ENCODE data around the gene CLDN3.

CLDN3 gene

GRCh38 chr7:73770860-73771670 is 995 bp upstream of the CLDN3 start:
- no peak for DNase-seq (ENCODE audit: low read depth)

GRCh38 chr7:73769481-73770001 is 529 bp downstream of the CLDN3 start:
- DNase-seq (ENCODE audit: low read depth): no peak

- DNase-seq (ENCODE audit: low read depth): no peak
These were observed 1.2 kb downstream of the CLDN3 start for GRCh38 chr7:73768641-73769480.

- no peak for DNase-seq (ENCODE audit: low read depth)
These were observed 3.4 kb downstream of the CLDN3 start for GRCh38 chr7:73766556-73767229.

GRCh38 chr7:73762659-73762999 is 7.4 kb downstream of the CLDN3 start:
- no peak for DNase-seq (ENCODE audit: low read depth)

GRCh38 chr7:73761854-73762658 is 8.0 kb downstream of the CLDN3 start:
- no peak for DNase-seq (ENCODE audit: low read depth)

GRCh38 chr7:73758581-73759138 is 11.4 kb downstream of the CLDN3 start:
- DNase-seq (ENCODE audit: low read depth): no peak

- DNase-seq (ENCODE audit: low read depth): no peak
These were observed 19.9 kb downstream of the CLDN3 start for GRCh38 chr7:73749931-73750776.

GRCh38 chr7:73746378-73746777 is 23.7 kb downstream of the CLDN3 start:
- DNase-seq (ENCODE audit: low read depth): no peak

GRCh38 chr7:73742753-73743641 is 27.1 kb downstream of the CLDN3 start:
- DNase-seq (ENCODE audit: low read depth): no peak

GRCh38 chr7:73742338-73742752 is 27.7 kb downstream of the CLDN3 start:
- DNase-seq (ENCODE audit: low read depth): no peak

GRCh38 chr7:73741600-73741999 is 28.5 kb downstream of the CLDN3 start:
- no peak for DNase-seq (ENCODE audit: low read depth)

- no peak for DNase-seq (ENCODE audit: low read depth)
These were observed 29.3 kb downstream of the CLDN3 start for GRCh38 chr7:73740771-73741170.

GRCh38 chr7:73740212-73740611 is 29.9 kb downstream of the CLDN3 start:
- DNase-seq (ENCODE audit: low read depth): no peak

GRCh38 chr7:73739387-73739767 is 30.7 kb downstream of the CLDN3 start:
- no peak for DNase-seq (ENCODE audit: low read depth)

- DNase-seq (ENCODE audit: low read depth): peak; percentile 99
These were observed 31.3 kb downstream of the CLDN3 start, which contains the start of gene ABHD11 for GRCh38 chr7:73738612-73739386. ABHD11 (minus strand) TSS chr7:73738802; CDS start chr7:73738770, 32 bp downstream.

- peak; percentile 56 for DNase-seq (ENCODE audit: low read depth)
These were observed 31.9 kb downstream of the CLDN3 start for GRCh38 chr7:73738220-73738611.

- no peak for DNase-seq (ENCODE audit: low read depth)
These were observed 32.4 kb downstream of the CLDN3 start for GRCh38 chr7:73737491-73738219.
